ENCODE measurements around the gene PLD5. TPM values are rescaled to one million over a fixed set of nuclear protein-coding genes. Genes with fewer than 3 reads are reported as not detected.
A peak's percentile ranks its signal among the peaks of the same experiment; 100 is the strongest.

Gene PLD5
- total and polyA plus RNA-seq, 3 donors from 2014 or later: 0.63 to 1.7 (median 0.81) TPM

GRCh38 chr1:242525769-242526168, 1.3 kb upstream of the PLD5 start:
- WGBS, 2 donors: 66 to 67% methylated on average over 2 of the region's 2 CpGs
- H3K9me3 ChIP-seq: no peaks in the 10 kb centered on the region
- no peak overlapping the region for H3K27ac ChIP-seq
- H3K36me3 ChIP-seq (ENCODE audit: low read depth, missing control alignments): no peaks in the 10 kb centered on the region
- intact Hi-C loops (cut with DNase I; ENCODE audit: low total_unique reads): no loop called here
- no peak overlapping the region for H3K4me3 ChIP-seq
- peaks cover 9% of the 10 kb centered on the region for H3K4me1 ChIP-seq
- DNase-seq: no peak
- no peaks in the 10 kb centered on the region for H3K27me3 ChIP-seq
- TF ChIP-seq, protein P1, sequence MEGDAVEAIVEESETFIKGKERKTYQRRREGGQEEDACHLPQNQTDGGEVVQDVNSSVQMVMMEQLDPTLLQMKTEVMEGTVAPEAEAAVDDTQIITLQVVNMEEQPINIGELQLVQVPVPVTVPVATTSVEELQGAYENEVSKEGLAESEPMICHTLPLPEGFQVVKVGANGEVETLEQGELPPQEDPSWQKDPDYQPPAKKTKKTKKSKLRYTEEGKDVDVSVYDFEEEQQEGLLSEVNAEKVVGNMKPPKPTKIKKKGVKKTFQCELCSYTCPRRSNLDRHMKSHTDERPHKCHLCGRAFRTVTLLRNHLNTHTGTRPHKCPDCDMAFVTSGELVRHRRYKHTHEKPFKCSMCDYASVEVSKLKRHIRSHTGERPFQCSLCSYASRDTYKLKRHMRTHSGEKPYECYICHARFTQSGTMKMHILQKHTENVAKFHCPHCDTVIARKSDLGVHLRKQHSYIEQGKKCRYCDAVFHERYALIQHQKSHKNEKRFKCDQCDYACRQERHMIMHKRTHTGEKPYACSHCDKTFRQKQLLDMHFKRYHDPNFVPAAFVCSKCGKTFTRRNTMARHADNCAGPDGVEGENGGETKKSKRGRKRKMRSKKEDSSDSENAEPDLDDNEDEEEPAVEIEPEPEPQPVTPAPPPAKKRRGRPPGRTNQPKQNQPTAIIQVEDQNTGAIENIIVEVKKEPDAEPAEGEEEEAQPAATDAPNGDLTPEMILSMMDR (IDR thresholded peaks at IDR 0.05): no peak
- no peak for TF ChIP-seq POLR2A (IDR thresholded peaks at IDR 0.05)

GRCh38 chr1:242525360-242525722, 844 bp upstream of the PLD5 start:
- Histone ChIP-seq H3K27ac (no peak overlapping the region), H3K4me3 (peak overlapping the region; percentile 44 to 45)

DNA sequence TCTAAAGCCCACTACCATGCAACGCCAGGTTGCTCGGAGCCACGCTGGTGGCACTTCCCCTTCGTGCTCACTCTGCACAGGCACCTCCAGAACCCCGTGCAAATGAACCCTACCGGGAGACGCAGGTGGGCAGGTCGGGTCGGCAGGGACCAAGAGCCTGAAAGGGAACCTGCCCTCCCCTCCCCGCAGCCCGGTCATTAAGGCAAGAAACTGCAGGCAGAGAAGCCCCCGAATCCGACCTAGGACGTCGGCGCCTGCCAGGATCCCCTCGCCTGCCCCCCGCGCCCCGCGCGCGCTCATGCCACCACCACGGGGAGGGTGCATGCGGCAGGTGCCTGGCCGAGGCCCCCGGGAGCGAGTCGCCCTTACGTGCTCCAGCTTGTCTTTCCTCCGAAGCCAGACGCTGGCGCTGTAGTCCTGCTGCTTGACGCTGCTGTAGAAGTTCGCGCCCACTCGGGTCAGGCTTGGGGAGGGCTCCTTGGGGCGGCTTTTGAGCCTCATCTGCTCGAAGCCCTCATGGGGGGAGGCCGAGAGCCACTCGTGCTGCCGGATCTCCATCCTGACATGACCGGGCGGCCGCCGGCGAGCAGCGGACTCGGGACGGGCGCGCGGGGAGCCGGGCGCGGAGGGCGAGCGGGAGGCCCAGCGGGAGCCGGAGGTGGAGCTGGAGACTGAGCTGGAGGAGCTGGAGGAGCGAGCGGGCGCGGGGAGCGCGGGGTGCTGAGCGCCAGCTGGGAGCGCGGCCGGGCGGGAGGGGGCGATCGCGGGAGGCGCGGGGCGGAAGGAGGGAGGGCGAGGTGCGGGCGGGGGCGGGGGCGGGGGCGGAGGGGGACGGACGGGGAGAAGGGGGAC, 552 bp downstream of the PLD5 start:
- intact Hi-C loops (cut with DNase I; ENCODE audit: low total_unique reads): no loop called here
- Histone ChIP-seq H3K4me3 (peak overlapping the region; percentile 45 to 52), H3K4me1 (peaks cover 9% of the 10 kb centered on the region), H3K27me3 (no peaks in the 10 kb centered on the region), H3K9me3 (no peaks in the 10 kb centered on the region), H3K36me3 (ENCODE audit: low read depth, missing control alignments) (no peaks in the 10 kb centered on the region), H3K27ac (no peak overlapping the region)
- DNase-seq: peak; percentile 73
- WGBS, 2 donors: 1 to 4% methylated on average over 4 to 45 of the region's 85 CpGs
- TF ChIP-seq, protein P1 (IDR thresholded peaks at IDR 0.05): no peak
- TF ChIP-seq POLR2A (IDR thresholded peaks at IDR 0.05): no peak

More at GRCh38 chr1:242525360-242525722, 844 bp upstream of the PLD5 start:
- H3K27me3 ChIP-seq: no peaks in the 10 kb centered on the region
- H3K9me3 ChIP-seq: no peaks in the 10 kb centered on the region
- H3K36me3 ChIP-seq (ENCODE audit: low read depth, missing control alignments): no peaks in the 10 kb centered on the region
- no peak for DNase-seq
- WGBS, 2 donors: 3 to 7% methylated on average over 10 of the region's 10 CpGs
- no peak for TF ChIP-seq POLR2A (IDR thresholded peaks at IDR 0.05)
- TF ChIP-seq, protein P1 (IDR thresholded peaks at IDR 0.05): no peak
- H3K4me1 ChIP-seq: peaks cover 9% of the 10 kb centered on the region
- intact Hi-C loops (cut with DNase I; ENCODE audit: low total_unique reads): no loop called here

DNA sequence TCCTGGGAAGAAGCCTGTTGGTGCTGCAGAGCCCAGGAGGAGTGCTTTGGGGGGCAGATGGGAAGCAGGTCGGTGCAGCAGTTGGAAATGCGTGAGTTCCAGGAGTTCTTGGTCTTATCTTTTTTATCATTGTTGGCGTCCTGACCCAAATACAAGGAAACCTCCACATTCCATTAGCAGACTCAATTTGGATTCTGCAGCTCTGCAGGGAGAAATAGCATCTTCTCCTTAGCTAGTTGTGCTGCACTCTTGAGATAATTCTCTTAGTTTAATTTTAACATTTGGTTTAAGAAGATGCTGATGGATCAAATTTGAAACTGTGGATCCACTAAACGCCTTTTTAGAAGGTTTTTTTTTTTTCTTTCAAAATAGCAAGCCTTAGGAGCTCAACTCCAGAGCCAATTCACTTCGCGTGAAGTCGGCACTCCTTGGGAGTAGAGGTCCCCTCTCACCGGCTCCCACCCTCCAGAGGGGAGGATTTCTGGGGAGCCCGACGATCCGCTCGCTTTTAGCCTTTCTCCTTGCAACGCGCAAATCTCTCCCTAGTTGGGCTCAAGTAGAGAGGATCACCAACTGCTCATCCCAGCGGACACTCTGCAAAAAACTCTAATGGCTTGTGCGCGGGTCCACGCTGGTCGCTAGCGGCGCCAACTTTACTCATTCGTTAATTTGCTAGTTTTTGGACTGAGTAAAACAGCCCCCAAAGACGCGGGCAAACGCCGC, 1.3 kb downstream of the PLD5 start:
- no peak for TF ChIP-seq POLR2A (IDR thresholded peaks at IDR 0.05)
- TF ChIP-seq, protein P1 (IDR thresholded peaks at IDR 0.05): no peak
- Histone ChIP-seq H3K27me3 (no peaks in the 10 kb centered on the region), H3K4me3 (peak overlapping the region; percentile 45 to 52), H3K4me1 (peaks cover 9% of the 10 kb centered on the region), H3K9me3 (no peaks in the 10 kb centered on the region), H3K36me3 (ENCODE audit: low read depth, missing control alignments) (no peaks in the 10 kb centered on the region), H3K27ac (no peak overlapping the region)
- intact Hi-C loops (cut with DNase I; ENCODE audit: low total_unique reads): no loop called here
- WGBS, 2 donors: 1 to 7% methylated on average over 22 to 26 of the region's 26 CpGs
- DNase-seq: no peak

Measured in testis (tissue), 3 donors.